Suprapubic skin (tissue), 4 donors: ENCODE results near the gene MUC20.
"Not testable (repeated sequence)": the region's sequence is repeated elsewhere in the genome, so short reads cannot be mapped to it uniquely, and the experiment has no call there.

Experiments used
- CTCF ChIP-seq, 2 donors: fragments of 200-600 bp in 1 of 2; fragments of 450-650 bp in 1 of 2; sonication (generic) in 1 of 2; IDR thresholded peaks; one replicate each; pipeline ENCODE4 v1.5.1; 2016 to 2019; ENCODE audit warnings: antibody characterized with exemption in 2 of 2, mild to moderate bottlenecking in 1 of 2, moderate library complexity in 1 of 2
- POLR2A ChIP-seq, 2 donors: fragments of 450-650 bp; IDR thresholded peaks; one replicate each; pipeline ENCODE4 v1.6.1; 2017; ENCODE audit warnings: antibody characterized with exemption in 2 of 2, mild to moderate bottlenecking in 2 of 2, moderate library complexity in 2 of 2
- POLR2AphosphoS5 ChIP-seq, 3 donors: sonication (generic); formaldehyde crosslinking; IDR thresholded peaks; one replicate each; pipeline ENCODE4 v1.6.1; 2017; ENCODE audit warnings: antibody characterized with exemption in 3 of 3

GRCh38 chr3:195712535-195712910 lies 8.3 kb upstream of the MUC20 start:
- TF ChIP-seq CTCF, POLR2A, POLR2AphosphoS5 (IDR thresholded peaks at IDR 0.05): not testable (repeated sequence)
